HT-29 (cell line): ENCODE results near the gene SPAG9. TPM values are rescaled to one million over a fixed set of nuclear protein-coding genes. Genes with fewer than 3 reads are reported as not detected.
A peak's percentile ranks its signal among the peaks of the same experiment; 100 is the strongest.

ENCODE experiments used
- DNase-seq: peaks from one replicate; pipeline ENCODE4 v3.0.0-alpha.2; 2015; ENCODE audit warnings: low spot score
- total RNA-seq: library from RNA; depleted of rRNA; stranded (reverse); fragments of >200 nt; shearing (Covaris generic); gene quantifications from 2 replicates; pipeline ENCODE4 v1.2.3, GENCODE V29; 2014

Gene SPAG9
- total RNA-seq, 1 experiment from 2014 or later = 27.0 TPM

DNA sequence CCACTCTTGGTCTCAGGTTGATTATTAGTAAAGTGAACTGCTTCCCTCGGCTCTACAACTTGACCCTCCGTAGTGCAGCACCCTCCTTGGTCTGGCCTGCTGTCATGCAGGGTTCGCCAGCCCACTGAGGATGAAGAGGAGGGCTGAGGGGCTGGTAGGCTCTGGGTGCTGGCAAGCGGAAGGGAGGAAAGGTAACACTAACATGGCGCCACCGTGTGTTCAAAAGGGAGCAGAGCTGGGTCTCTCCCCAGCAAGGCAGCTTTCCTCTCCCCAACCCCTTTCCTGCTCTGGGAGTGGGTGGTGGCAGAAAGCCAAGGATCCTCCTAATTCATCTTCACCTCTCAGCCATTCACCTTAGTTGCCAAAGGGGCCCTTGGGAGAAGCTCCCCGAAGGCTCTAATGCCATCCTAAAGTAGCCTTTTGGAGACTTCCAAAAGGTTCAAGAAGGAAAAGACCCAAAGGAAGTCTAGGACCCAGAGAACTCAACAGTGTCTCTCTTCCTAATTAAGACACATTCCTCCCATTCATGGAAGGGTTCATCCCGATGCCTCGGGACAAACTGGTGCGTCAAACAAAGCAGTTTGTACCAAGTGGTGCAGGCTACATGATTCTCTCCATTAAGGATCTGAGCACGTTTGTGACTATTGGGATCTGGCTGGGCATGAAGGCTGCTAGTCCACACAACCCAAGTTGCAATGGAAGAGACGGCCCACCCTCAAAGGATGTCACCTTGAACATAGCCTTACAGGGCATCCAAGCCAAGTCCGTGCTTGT lies 163.7 kb downstream of the SPAG9 start:
- peak; percentile 70 for DNase-seq

DNA sequence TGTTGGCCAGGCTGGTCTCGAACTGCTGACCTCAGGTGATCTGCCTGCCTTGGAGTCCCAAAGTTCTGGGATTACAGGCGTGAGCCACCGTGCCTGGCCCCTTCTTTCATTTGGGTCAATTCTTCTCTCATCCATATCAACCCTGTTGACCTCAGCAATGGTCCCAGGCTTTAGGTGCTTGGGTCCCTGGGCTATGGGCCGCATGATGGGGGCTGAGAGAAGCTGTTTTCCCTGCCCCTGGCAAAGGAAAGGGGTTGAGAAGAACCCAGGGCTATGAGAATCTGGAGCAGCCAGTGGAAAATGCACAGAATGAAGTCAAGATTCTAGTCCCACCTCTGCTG lies 164.3 kb downstream of the SPAG9 start:
- no peak for DNase-seq

DNA sequence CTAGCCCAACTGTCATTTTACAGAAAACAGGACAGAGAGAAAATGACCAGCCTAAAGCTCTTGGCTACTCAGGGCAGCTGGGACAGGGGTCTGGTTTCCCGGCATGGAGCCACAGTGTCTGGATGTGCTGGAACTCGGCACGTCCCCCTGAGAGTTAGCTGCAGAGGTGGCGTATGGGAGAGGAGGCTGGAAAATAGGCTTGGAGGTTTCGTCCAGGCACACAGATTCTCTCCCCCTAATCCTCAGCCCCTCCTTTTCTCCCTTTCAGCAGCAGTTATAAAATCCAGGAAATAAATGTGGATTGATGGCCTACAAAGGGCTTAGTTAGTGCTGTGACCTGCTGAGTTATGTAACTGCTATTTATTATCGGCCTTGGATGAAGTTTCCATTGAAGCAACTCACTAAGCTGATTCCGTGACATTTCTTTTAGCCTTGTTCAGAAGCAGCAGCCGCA lies 165.0 kb downstream of the SPAG9 start:
- no peak for DNase-seq

DNA sequence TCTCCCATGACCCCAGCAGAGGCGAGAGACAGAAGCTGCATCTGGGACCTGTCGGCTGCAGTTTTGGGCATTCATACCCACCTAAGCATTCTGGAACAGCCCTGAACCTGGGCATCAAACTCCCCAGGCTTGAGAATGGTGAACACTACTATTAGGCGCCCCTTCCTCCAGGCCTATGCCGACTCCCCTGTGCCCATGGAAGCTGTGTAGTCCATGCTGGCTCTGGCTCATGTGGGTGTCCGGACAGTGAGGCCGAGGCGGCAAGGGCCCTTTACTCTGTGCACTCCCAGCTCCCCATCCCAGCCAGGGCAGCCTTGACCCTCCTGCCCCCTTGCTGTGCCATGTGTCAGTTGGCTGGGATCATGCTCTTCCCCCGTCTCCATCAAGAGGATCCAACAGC lies 165.5 kb downstream of the SPAG9 start:
- no peak for DNase-seq

DNA sequence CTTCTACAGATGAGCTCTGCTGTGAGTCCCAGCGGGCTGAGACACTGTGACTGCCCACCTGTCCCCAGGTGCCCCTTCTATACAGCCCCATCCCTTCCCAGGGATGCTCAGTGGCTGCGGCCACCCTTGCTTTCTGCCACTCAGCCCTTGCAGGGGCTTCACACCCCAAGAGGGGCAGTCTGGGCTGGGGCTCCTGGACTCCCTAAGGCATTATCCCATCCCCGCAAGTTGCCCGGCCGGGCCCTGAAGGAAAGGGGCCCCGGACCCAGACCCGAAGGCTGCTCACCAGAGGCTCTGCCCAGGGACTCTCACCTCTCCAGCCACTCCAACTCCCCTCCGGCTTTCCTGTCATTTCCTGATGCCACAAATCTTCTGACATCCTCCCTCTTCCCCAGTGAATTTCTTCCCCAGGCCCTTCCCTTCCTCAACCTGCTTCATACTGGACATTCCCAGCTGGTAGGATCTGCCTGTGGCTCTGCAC lies 166.0 kb downstream of the SPAG9 start:
- DNase-seq = no peak

DNA sequence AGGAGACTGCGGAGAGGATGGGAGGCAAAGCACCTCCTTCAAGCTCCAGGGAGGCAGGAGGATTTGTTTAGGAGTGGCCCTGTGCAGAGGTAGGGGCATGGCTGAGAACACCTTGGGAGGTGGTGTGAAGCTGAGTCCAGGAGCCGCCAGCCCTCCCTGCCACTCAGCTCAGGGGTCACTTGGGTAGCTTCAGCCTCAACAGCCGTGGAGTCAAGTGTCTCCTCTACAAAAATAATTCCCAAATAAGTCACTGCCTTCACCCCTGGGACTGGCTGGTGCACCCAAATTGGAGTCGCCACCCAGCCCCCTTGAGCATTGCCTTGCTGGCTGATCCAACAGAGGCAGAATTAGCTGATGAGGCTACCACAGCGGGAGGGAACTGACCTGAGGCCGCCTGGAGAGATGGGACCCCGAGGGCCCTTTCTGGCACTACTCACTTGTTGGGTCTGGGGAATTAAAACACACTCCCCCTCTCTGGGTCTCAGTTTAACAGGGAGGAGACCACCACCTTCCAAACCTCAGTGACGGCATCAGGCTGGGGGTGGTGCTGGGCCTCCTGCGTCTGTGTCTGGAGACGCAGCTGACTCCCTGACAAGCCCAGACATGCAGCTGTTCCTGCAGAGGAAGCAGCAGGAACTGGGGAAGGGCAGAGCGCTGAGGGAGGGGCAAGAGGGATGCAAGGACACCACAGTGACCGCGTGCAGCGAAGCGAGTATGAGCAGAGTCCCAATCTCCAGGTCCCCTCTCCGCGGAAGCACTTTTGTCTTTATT lies 166.7 kb downstream of the SPAG9 start:
- peak; percentile 49 for DNase-seq

DNA sequence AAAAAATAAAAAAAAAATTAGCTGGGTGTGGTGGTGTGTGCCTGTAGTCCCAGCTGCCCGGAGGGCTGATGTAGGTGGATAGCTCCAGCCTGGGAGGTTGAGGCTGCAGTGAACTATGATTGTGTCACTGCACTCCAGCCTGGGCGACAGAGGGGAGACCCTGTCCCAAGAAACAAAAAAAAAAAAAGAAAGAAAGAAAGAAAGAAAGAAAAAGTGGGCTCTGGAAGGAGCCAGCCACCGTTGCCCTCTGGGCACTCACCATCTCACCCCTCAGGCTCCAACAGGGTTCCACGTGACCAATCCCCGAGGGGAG lies 167.2 kb downstream of the SPAG9 start:
- DNase-seq = no peak

DNA sequence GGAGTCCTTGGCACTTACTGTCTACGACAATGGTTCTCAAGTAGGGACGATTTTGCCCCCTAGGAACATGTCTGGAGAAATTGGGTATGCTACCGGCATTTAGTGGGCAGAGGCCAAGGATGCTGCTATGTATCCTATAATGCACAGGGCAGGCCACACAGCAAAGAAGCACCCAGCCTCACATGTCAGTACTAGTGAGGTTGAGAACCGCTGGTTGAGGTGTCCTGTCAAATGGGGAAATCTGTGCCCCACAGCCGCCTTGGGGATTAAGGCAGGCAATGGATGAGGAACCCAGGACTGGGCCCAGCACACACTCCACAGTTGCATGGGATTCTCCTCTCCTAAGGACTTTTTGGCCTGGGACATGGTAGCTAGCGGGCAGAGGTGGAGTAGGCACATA lies 167.8 kb downstream of the SPAG9 start:
- no peak for DNase-seq

DNA sequence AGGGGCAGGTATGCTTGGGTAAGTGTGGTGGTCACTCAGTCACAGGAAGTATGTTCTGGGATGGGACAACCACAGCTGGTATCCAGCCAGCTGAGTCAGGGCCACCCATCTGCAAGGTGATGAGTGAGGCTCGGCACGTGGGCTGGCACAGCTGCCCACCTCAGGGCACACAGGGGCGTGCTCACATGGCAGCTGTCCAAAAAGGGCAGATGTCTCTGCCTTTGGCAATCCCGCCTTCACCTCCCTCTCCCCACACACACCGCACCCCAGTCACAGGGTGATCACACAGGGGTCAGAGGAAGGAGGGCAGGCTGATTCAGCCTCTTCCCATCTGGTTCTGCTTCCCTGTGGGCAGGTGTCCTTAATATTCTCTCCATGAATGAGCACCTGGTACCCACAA lies 168.7 kb downstream of the SPAG9 start:
- peak; percentile 18 for DNase-seq

DNA sequence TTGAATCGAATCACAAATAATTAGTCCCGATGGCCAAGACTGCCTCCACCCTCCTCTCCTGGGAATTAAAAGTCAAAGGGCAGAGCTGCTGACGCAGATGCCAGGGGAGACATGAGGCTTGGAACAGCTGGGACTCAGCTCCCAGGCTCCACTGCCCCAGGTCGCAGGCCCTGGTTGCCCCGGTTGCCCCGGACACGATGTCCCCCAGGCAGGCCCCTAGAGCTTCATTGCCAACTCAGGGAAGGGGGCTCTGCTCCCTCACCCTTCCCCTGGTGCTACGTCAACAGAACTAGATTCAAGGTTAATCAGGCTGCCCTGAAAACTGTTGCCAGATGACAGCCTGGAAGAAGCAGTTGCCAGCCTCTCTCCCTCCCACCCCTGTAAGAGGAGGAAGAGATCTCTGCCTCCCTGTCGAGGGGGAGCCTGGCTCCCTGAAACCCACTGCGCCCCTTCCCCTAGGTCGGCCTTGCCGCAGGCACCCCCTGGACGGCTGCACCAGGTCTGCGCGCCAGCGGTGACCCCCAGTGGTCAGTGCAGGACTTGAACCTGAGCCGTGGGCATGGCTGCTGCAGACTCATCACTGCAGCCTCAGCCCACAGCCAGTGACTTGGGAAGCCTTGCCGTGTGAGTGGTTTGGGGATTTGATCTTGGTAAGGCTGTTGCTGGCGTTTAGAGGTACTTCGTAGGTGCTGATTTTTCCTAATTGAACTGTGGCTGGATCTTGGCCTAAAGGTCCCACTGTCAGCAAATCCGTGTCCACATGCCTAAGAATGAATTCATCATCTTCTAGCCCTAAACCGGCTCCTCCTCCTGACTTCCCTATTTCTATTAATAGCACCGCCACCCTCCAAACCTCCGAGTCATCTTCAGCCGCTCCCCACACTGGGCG lies 170.4 kb downstream of the SPAG9 start:
- peak; percentile 88 for DNase-seq

DNA sequence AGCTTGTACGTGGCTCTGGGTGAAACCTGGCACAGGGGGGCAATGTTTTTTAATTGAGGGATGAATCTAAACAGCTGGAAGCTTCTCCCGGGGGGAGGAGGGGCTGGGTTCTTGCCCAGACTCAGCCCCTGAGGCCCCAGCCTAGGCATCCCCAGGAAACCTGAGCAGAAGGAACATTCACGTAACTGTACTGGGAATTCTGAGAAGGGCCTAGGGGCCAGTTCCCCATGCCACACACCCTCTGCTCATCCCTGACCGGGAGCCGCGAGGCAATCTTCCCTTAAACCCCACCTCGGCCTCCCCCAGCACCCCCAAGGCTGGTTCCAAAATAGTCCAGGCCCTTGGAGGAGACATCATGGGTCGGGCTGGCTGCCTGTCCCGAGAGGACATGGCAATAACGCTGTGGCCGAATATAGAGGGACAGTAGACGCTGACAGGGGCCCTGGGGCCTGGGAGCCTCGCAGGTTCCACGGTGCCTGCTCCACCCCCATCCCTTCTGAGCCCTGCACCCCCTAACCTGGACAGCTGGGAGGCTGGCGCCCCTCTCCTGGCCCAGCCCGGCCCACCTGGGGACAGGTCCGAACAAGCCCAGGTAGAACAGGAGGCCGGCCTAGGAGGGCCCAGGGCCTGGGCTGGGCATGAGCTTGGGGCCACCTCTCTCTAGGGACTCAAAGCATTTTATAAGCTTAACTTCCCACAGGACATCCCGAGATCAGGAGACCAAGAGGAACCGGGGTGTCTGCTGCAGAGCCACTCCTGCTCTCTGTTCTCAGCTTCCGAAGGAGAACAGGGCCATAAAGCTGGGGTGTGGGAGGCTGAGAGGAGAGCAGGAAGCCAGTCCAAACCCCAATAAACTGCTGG lies 171.3 kb downstream of the SPAG9 start:
- DNase-seq = no peak

DNA sequence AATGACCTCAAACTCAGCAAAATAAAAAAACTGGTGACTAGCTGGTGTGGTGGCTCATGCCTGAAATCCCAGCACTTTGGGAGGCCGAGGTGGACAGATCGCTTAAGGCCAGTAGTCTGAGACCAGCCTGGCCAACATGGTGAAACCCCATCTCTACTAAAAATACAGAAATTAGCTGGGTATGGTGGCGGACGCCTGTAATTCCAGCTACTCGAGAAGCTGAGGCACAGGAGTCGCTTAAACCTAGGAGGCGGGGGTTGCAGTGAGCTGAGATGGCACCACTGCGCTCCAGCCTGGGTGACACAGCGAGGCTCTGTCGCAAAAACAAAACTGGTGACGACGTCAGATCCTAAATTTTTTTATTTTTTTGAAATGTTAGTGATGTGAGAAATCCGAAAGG lies 172.0 kb downstream of the SPAG9 start:
- DNase-seq = no peak

DNA sequence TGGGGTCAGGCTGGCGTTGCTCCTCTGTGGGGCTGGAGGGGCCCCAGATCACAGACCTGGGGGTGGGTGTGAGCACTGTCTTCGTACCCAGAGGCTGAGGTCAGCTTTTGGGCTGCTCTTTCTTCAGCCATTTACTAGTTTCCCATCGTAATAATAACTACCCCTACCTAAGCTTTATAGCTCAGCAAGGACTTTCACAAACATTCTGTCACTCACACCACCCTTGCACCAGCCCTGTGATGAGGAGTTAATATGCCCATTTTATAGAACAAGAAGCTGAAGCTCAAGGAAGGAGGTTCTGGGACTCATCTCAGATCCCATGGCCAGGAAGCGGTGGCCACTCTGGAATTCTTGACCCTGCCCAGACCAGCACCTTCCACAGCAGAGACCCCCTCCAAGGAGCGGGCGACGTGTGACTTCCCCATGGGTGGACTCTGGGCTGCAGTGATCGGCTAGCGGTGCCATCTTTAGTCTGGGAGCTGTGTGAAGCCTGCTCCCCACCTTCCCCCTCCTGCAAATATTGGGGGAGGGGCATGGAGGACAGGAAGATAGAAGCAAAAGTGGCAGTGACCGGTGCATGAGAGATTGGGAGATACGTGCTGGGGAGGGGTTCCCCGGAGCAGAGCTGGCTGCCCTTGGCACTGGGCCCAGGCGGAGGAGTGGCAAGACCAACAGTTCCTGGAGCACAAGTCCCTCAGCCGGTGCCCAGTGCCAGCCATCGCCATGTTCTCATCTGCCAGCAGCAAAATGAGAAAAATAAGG lies 172.7 kb downstream of the SPAG9 start:
- DNase-seq = peak; percentile 86

DNA sequence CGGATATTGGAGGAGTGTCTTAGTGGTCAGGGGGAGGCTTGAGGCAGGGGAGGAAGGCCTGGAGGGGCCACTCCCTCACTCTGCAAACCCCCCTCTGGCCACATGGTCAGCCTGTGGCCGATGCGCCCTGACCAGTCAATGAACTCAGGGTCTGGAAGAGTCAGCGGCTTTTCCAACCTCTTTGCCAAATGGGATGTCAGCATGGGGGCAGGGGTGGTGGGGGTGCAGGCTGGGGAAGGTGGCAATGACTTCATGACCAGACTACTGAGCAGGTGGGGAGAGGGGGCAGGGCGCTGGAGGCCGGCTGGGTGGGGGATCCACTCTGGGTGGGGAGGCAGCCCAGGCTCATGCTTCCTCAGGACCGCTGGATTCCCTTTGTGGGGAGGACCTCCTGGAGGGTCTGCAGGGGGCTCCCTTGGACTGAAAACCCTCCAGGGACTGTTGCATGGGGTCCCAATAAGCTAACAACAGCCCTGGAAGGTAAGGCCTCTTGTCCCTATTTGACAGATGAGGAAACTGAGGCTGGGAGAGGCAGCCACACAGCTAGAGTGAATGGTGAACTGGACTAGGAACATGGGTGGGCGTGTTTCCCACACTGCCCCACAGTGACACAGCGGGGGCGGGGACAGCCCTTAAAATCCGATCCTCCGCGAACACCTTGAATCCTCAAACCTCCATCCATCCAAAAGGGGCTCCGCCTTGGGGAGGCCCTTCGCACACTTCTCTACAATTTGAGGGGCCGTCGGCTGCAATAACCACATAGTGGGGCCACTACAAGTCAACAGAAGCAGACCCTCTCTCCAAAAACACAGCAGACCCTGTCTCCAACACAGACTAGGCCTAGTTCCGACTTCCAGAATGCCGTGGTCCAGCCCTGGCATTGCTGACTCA lies 173.5 kb downstream of the SPAG9 start:
- DNase-seq = no peak

DNA sequence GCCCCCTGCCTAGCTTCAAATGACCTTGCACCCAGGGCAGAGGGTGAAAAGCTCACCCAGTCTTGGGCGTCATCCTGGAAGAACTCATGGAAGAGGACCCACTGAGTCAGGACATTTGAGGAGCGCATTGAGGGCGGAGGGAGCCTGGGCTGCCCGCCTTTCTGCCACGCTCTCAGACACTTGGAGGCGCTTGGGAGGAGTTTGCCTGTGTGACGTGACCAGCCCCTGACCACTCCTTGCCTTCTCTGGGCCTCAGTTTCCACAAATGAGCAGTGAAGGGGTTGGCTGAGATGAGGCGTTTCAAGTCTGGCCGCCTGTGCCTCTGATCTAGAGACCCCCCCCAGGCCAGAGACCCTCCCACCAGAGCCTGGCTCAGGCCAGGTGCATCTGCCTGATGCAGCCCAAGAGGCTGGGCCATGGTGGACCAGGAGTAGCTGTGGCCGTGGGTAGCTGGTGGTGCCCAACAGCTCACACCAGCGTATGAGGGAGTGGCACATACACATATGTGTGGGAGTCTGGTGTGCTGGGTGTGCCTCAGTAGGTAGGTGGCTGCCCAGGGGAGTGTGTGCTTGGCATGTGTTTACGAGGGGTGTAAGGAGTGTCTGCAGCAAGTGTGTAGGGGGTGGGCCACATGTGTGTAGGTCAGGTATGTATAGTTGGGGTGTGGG lies 174.3 kb downstream of the SPAG9 start:
- DNase-seq = no peak

DNA sequence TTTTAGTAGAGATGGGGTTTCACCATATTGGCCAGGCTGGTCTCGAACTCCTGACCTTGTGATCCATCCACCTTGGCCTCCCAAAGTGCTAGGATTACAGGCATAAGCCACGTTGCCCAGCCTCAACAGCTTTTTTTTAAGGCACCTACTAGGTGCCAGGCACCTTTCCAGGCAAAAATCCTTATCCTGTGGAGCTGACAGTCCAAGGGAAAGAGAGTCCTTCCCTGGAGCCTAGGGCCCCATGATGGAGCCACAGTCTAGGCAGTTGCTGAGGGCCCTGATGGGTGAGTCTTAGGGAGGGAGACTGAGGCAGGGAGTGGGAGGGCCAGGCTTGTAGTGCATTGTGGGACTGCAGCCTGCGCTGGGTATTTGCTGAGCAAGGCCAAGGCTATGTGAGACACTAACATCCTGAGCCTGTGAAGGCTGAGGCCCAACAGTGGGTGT lies 174.9 kb downstream of the SPAG9 start:
- DNase-seq = no peak

DNA sequence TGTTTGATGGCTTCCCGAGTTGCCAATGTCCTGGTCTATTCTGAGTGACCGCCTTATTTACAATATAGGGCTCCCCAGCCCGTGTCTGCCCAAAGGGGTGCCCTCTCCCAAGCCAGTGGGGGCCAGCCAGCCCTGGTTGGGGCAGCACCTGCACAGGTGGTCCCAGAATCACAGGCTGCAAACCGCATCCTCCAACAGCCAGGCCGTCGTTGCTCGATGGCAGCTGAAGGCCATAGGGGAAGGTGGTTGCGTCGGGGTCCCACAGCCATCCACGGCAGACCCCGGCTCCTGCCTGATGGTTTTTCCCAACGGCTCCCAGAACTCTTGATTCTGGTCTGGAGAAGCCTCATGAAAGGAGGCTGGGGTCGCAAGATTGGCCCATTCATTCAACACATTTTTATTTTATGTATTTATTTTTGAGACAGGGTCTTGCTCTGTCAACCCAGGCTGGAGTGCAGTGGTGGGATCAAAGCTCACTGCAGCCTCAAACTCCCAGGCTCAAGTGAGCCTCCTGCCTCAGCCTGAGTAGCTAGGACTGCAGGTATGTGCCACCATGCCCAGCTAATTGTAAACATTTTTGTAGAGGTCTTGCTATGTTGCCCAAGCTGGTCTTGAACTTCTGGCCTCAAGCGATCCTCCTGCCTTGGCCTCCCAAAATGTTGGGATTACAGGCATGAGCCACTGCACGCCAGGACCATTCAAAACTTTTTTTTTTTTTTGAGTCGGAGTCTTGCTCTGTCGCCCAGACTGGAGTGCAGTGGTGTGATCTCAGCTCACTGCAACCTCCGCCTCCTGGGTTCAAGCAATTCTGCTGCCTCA lies 175.6 kb downstream of the SPAG9 start:
- no peak for DNase-seq
